Renal pelvis (tissue), 4 donors: ENCODE measurements around the gene ACD. TPM values are rescaled to one million over a fixed set of nuclear protein-coding genes. Genes with fewer than 3 reads are reported as not detected.

ENCODE experiments used
- DNase-seq: peaks from one replicate; pipeline ENCODE4 v3.0.0-alpha.2; 2013
- polyA plus RNA-seq, 3 donors: library from polyadenylated mRNA; unstranded; fragments of 120-200 nt; gene quantifications; one replicate each; pipeline ENCODE4 v1.2.1, GENCODE V29; 2013; ENCODE audit not compliant: insufficient read length in 3 of 3

The ACD gene
- polyA plus RNA-seq, 3 donors = 23.7 to 31.6 (median 26.6) TPM

DNA sequence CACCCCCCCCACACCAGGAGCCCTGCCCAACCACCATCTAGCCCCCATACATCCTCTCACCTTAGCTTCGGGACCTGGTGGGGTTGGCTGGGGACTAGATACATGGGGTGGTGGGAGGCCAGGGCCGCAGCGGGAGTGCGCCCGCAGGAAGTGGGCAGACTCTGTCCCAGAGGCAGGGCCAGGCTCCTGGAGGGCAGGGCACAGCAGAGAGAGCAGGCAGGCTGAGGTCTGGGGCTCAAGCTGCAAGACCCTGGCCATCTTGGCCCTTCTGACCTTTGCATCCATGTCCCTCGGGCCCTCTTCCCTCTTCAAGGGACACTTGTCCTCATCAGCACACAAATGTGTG, 3.8 kb upstream of the ACD start:
- DNase-seq = no peak

DNA sequence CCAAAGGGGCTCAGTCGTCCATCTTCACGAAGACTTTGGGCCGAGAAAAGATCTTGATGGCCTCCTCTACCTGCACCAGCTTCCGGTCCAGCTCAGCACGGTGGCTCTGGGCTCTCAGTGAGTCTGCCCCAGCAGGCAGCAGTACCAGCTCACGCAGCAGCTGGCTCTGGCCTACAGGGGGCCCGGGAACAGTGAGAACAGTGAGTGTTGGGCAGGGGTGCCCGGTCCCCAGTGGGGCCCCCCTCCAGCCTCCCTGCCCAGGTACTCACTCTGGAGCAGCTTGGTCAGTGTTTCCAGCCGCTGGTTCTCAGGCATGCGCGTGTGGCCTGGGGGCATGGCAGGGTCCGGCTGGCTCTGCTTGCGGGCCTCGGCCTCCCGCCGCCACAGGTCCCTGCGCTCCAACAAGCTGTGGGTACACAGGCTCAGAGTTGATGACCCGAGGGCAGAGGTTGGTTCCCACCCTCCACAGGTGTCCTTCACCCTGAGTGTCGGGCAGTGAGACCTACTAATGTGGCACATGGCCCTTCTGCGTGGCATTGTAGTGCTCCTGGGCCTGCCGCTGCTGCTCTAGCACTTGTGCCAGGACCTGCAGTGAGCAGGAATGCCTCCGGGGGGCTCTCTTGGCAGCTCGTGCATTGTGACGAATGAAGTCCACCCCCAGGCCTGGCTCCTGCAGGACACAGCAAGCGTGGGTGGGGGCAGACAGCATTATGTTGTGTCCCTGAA, 3.3 kb upstream of the ACD start:
- DNase-seq = no peak

DNA sequence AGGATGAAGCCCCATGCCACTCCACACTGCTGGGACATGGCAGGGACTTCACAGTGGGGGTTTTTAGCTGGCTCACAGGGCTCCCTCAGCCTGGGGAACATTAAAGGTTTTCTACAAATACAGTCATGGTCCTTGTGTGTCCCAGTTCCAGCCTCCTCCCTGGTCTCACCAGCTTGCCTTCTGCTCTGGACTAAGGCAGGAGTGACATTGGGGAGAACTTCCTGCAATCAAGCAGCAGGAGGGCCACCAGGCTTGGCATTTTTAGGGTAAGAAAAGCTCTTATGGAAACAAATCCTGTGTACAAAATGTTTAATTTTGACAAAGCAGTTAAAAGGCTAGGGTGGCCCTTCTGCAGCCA, 2.6 kb upstream of the ACD start:
- no peak for DNase-seq

DNA sequence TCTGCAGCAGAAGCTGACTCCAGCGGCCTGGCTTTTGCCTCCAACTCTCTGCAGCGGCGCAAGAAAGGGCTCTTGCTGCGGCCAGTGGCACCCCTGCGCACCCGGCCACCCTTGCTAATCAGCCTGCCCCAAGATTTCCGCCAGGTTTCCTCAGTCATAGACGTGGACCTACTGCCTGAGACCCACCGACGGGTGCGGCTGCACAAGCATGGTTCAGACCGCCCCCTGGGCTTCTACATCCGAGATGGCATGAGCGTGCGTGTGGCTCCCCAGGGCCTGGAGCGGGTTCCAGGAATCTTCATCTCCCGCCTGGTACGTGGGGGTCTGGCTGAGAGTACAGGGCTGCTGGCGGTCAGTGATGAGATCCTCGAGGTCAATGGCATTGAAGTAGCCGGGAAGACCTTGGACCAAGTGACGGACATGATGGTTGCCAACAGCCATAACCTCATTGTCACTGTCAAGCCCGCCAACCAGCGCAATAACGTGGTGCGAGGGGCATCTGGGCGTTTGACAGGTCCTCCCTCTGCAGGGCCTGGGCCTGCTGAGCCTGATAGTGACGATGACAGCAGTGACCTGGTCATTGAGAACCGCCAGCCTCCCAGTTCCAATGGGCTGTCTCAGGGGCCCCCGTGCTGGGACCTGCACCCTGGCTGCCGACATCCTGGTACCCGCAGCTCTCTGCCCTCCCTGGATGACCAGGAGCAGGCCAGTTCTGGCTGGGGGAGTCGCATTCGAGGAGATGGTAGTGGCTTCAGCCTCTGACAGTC, 2.0 kb upstream of the ACD start:
- no peak for DNase-seq

DNA sequence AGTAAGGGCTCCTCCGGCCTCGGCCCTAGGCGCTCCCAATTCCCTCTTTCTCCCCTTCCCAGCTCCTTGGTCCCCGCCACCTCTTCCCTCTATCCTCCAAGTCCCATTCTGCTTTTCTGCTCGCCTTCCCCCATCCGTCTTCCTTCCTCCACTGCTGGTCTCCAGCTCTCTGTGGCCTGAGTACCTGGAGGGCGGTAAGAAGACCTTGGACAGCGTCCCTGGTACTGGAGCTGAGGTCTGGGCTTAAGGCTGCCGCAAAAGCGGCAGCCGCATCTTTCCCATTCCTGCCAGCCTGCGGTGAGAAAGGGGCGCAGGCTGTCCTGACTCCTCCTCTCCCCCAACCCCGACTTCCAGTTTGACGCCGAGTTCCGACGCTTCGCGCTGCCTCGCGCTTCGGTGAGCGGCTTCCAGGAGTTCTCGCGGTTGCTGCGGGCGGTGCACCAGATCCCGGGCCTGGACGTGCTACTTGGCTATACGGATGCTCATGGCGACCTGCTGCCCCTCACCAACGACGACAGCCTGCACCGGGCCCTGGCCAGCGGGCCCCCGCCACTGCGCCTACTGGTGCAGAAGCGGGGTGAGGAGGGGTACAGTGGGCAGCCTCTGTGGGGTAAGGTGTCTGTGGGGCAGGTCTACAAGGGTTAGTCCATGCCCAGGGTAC, 1.2 kb upstream of the ACD start:
- peak; percentile 80 for DNase-seq

DNA sequence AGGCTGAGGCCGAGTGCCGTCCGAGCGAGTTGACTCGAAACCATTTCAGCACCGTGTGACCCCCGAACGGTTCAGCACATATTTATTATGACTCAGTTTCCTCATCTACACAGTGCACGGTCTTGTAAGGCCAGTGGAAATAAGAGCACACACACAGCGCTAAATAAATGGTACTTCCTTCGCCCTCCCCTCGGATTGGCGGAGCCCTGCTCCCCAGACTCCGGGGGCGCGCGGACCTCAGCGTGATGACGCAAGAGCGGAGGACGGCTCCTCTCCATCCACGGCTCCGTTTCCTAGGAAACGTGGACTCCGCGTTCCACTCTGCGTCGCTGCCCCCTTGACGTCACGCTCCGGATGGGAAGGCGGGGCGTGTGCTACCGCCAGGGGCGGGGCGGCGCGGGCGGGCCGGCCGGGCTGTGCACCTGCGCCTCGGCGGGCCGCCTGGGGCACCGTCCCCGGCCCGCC, 536 bp upstream of the ACD start, which contains the start of gene PARD6A:
TSS of gene PARD6A (plus strand) at position 397 of the 465 bp plus-strand sequence. CDS start 79 bp downstream, outside the sequence.
- peak; percentile 95 for DNase-seq

DNA sequence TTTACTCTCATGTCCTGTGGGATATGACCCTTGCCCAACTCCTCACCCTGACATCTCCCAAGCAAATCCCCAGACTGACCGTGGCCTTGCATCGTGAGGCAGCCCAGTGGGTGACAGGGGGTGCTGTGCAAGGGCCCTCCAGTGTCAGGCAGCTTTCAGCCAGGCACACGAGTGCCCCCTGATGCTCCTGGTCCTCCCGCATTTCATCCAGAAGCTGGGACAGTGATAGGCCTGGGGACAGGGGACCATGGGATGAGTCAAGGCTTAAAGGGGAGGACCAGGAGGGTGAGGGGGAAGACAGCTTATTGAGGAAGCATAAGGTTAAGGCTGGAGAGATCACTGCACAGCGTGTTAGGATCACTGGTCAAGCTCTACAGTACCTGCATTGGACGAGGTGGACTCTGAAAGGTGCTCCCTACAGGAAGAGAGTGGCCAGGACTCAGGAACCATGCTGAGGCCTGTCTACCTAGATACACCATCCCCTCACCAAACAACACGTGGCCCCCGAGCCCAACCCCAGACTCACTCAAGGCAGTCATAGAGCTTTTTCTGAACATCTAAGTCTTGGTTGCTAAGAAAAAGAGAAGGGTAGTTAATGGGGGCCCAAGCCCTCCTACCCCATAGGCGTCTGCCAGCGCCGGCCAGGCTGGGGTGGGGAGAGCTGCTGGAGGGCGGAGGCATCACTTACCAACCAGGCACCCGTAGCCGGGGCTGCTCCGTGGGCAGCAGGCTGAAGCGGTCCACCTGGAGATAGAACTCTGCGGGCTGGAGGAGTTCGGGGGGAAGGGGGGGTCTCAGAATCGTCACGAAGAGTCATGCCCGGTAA, 998 bp downstream of the ACD start:
- DNase-seq = no peak

DNA sequence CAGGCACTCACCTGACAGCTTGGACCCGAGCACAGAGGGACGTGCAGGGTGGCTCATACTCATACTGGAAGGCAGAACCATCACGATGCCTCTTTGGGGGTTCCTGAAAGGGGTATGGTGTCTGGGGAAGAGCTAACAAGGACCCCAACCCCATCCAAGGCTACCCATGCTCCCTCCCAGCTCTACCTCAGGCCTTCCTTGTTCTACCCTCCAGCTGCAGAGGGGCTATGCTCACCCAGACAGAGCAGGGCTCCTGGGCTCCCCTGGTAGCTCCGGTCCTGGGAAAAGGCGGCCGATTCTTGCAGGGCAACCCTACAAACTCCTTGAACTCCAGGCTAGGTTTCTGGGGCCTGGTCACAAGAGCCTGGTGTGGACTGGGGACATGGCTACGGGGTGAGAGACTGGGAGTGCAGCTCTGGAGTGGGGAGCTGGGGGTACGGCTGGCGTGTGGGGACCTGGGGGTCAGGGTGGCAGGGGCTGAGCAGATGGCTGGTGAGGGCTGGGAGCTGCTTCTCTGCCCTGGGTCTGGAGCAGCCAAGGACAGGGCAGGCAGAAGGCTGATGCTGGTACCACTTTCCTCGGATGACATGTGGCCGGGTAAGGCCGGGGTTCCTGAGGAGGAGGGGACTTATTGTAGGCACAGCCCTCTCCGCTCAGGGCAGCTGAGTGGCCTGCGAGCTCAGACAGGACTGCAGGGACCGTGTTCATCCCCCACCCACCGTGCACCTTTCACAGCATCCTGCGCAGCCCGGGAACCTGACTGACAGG, 2.1 kb downstream of the ACD start:
- no peak for DNase-seq

DNA sequence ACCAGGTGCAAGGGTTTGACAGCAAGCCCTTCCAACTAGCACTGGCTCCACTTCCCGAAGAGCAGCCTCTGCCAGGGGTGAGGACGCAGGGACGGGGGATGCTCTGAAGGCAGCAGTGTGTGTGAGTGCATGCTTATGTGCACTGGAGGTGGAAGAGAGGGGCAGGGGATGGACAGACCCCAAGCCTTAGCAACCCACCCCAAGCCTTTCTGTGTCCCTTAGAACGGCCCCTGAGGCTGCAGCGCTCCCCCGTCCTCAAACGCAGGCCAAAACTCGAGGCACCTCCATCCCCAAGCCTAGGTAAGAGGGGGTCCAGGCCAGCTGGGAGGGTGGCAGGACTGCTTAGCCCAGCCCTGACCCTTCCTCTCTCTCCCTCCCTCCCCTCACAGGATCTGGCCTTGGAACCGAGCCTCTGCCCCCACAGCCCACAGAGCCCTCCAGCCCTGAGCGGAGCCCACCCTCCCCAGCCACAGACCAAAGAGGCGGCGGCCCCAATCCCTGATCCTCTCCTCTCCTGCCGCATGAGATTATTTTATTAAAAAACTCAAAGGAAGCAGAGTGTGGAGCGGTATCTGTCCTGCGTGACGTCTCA, 2.9 kb downstream of the ACD start:
- DNase-seq = no peak

DNA sequence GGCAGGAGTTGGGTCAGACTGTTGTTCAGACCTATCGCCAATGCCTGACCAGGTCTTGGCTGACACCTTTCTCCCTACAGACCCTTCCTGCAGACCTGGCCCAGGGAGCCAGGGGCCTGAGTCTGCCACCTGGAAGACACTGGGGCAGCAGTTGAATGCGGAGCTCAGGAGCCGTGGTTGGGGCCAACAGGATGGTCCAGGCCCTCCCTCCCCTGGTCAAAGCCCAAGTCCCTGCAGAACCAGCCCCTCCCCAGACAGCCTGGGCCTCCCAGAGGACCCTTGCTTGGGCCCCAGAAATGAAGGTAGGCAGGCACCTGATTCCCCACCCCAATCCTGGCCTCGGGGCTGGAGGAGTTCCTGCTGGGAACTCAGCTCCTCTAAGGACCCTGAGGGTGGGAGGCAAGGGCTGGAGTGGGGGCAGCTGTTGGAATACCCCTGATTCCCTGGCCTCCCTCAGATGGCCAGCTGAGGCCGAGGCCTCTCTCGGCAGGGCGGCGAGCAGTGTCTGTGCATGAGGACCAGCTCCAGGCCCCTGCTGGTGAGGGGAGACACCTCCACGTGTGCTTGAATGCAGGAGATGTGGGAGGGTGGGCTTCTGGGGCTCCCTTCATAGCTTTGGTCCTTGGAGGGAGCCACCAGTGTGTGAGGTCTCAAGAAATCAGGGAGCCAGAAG, 3.6 kb downstream of the ACD start:
- no peak for DNase-seq

DNA sequence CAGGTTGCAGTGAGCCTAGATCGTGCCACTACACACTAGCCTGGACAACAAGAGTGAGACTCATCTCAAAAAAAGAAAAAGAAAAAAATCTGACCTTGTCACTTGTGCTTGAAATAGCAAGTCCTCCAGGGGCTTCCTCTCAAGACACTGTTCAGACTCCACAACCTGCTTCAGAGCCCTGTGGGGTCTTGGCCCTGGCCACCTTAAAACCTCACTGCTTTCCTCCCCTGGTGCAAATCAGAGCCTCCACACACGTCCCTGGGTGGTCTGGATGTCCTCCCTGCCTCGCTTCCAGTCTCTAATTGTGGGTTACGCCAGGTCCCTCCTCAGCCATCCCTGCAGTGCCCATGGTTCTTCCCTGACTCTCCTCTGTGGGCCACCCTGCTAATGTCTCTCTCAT, 4.7 kb downstream of the ACD start:
- no peak for DNase-seq

DNA sequence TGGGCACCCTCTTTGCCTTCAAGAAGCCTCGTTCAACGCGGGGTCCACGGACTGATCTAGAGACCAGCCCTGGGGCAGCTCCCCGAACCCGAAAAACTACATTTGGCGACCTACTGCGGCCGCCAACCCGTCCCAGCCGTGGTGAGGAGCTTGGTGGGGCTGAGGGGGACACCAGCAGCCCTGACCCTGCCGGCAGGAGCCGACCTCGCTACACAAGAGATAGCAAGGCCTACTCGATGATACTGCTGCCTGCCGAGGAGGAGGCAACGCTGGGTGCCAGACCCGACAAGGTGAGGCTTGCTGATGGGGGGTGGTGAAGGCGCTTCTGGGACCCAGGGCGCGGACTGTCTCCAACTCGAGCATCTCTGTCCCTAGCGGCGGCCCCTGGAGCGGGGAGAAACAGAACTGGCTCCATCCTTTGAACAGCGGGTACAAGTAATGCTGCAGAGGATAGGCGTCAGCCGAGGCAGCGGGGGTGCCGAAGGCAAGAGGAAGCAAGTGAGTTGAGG, 5.6 kb downstream of the ACD start:
- no peak for DNase-seq

DNA sequence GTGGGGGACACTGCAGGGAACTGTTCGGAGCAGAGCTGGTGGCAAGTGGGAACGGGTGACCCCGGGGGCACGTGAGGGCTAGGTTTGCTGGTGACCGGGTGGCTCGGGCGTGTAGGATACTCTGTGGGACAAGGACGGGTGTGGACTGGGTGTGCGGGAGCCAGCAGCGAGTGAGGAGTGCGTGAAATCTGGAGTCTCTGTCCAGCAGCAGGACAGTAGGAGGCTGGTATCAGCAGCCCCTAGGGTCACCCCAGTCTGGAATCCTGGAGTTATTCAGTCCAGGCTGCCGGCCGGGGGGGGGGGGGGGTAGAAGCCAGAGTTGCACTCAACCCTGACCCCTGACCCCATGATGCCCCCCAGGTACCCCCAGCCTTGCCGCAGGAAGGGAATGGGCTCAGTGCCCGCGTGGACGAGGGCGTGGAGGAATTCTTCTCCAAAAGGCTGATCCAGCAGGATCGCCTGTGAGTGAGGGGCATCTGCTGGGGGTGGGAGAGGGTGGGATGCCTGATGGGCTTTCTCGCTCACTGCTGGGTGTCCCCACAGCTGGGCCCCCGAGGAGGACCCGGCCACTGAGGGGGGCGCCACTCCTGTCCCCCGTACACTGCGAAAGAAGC, 6.2 kb downstream of the ACD start:
- no peak for DNase-seq

DNA sequence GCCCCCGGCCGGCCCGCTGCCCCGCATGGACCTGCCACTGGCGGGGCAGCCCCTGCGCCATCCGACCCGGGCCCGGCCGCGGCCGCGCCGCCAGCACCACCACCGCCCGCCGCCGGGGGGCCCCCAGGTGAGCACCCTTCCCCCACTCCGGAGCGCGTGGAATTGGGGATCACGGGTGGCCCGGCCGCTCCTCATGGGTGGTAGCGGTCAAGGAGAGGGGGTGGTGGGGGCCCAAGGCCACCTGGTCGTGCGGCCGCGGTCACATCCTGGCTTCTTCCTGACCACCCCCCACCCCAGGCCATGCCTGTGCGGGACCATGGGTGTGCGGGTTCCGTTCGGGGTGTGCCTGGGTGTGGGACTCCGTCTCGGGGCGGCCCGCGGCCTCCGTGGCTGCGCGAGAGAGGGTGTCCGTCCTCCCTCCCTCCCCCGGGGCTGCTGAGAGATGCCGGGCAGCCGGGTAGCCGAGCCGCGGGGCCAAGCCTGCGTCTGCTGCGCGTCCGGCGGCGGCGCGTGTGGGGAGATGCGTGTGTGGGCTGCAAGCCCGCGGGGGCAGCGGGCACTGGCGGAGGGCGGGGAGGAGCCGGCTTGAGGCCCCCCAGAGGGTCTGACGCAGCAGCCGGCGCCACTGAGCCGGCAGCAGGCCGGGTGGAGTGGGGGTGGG, 6.8 kb downstream of the ACD start:
- no peak for DNase-seq

DNA sequence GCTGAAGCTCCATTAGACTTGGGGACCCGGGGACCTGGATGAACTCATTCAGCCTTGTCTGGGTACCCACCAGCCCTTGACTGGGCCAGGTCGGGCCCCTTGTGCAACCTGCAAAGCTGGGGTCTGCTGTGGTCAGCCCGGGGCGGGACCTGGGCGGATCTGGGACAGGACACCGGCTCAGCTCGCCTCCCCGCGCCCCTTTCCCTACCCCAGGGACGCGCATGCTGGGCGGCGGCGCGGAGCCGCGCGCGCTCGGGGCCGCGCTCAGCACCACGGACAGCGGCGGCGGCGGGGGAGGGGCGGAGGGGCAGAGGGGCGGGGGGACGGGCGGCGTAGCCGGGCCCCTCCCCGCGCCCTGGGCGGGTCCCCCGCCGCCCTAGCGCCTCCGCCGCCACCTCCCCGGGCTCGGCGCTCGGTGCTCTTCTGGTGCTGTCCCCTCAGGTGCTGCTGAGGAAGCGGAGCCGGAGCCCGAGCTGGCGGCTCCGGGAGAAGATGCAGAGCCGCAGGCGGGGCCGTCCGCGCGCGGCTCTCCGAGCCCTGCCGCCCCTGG, 7.4 kb downstream of the ACD start:
- no peak for DNase-seq

DNA sequence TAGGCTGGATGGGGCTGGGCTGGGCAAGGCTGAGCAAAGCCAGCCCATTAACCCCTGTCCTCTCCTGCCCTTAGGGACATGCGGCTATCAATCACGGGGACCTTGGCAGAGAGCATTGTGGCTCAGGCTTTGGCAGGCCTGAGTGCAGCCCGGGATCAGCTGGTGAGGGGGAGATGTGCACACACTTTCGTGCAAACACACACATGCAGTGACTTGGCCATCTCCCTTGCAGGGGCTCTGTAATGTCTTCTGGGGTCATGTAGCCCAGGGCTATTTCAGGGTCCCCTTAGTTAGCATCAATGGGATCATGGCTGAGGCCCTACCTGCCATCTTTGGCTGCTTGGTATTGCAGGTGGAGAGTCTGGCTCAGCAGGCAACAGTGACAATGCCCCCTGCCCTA, 8.2 kb downstream of the ACD start:
- DNase-seq = no peak

DNA sequence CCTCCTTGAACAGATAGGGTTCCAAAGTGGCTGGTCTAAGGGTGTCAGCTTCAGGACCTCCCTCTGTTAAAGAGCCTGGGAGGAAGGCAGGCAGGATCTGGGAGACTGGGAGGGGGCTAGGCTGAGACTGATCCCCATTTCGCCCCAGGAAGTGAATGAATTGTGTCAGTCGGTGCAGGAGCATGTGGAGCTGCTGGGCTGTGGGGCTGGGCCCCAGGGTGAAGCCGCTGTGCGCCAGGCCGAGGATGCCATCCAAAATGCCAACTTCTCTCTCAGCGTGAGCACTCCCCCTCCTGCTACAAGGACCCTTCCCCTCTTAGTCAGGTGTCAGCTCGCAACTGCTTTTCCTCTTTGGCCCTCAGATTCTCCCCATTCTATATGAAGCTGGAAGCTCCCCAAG, 9.0 kb downstream of the ACD start:
- DNase-seq = no peak

DNA sequence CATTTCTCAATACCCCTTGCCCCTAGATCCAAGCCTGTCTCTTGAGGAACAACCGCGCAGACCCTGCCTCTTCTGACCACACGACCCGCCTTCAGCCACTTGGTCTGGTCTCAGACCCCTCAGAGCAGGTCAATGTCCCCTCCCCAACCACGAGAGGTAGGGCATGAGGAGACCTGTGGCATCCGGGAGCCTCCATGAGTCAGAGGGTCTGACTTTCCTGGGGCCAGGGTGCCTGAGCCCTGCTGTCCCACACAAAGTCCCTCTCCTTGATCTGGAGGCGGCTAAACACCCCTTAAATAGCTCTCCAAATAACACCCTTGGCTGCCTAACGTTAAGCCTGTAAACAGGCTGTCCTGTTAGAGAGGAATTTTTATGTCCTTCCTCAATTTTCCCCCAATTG, 10.0 kb downstream of the ACD start:
- DNase-seq = no peak

DNA sequence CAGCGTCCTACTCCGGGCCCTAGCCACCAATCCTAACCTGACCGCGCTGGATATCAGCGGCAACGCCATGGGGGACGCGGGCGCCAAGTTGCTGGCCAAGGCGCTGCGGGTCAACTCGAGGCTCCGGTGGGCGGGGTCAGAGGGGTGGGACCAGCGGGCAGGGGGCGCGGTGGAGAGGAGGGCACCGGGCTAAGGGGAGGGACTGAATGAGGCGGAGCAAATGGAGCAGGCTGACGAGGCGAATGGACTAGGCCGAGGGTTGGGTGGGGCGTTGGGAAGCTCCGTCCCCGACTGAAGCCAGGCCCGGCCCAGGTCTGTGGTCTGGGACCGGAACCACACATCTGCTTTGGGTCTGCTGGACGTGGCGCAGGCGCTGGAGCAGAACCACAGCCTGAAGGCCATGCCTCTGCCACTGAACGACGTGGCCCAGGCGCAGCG, 10.5 kb downstream of the ACD start:
- DNase-seq = no peak
